ENCODE data around the gene TAF4. TPM values are rescaled to one million over a fixed set of nuclear protein-coding genes. Genes with fewer than 3 reads are reported as not detected.
"Not testable (repeated sequence)": the region's sequence is repeated elsewhere in the genome, so short reads cannot be mapped to it uniquely, and the experiment has no call there.

TAF4 gene
- 3.3 and 19.9 TPM in 2 replicates for total RNA-seq

- DNase-seq (ENCODE audit: low read depth) = no peak
Observed at GRCh38 chr20:62065674-62066338, at the start of gene TAF4. TSS of gene TAF4 (minus strand) at chr20:62065881. CDS start at chr20:62065810, 71 bp downstream.

GRCh38 chr20:62114894-62115293, 49.2 kb upstream of the TAF4 start:
- no peak for DNase-seq (ENCODE audit: low read depth)

- no peak for DNase-seq (ENCODE audit: low read depth)
Observed at GRCh38 chr20:62112368-62112767, 46.7 kb upstream of the TAF4 start.

- DNase-seq (ENCODE audit: low read depth) = no peak
Observed at GRCh38 chr20:62111148-62111547, 45.5 kb upstream of the TAF4 start.

- DNase-seq (ENCODE audit: low read depth) = no peak
Observed at GRCh38 chr20:62105592-62105991, 39.9 kb upstream of the TAF4 start.

GRCh38 chr20:62104791-62105345, 39.2 kb upstream of the TAF4 start:
- no peak for DNase-seq (ENCODE audit: low read depth)

- no peak for DNase-seq (ENCODE audit: low read depth)
Observed at GRCh38 chr20:62104234-62104789, 38.6 kb upstream of the TAF4 start.

GRCh38 chr20:62103508-62104233, 38.0 kb upstream of the TAF4 start:
- DNase-seq (ENCODE audit: low read depth) = no peak

- DNase-seq (ENCODE audit: low read depth) = no peak
Observed at GRCh38 chr20:62101078-62101477, 35.4 kb upstream of the TAF4 start.

- no peak for DNase-seq (ENCODE audit: low read depth)
Observed at GRCh38 chr20:62097881-62098407, 32.3 kb upstream of the TAF4 start.

GRCh38 chr20:62096421-62097380, 31.0 kb upstream of the TAF4 start:
- no peak for DNase-seq (ENCODE audit: low read depth)

- DNase-seq (ENCODE audit: low read depth) = no peak
Observed at GRCh38 chr20:62089393-62089792, 23.7 kb upstream of the TAF4 start.

- DNase-seq (ENCODE audit: low read depth) = peak; percentile 84
Observed at GRCh38 chr20:62088258-62089127, 22.8 kb upstream of the TAF4 start.

- DNase-seq (ENCODE audit: low read depth) = no peak
Observed at GRCh38 chr20:62087632-62088031, 22.0 kb upstream of the TAF4 start.

- no peak for DNase-seq (ENCODE audit: low read depth)
Observed at GRCh38 chr20:62087227-62087626, 21.5 kb upstream of the TAF4 start.

- DNase-seq (ENCODE audit: low read depth) = no peak
Observed at GRCh38 chr20:62085206-62085605, 19.5 kb upstream of the TAF4 start.

- DNase-seq (ENCODE audit: low read depth) = not testable (repeated sequence)
Observed at GRCh38 chr20:62084224-62084623, 18.5 kb upstream of the TAF4 start.

GRCh38 chr20:62083312-62083711, 17.6 kb upstream of the TAF4 start:
- no peak for DNase-seq (ENCODE audit: low read depth)

GRCh38 chr20:62080249-62080990, 14.7 kb upstream of the TAF4 start:
- no peak for DNase-seq (ENCODE audit: low read depth)

GRCh38 chr20:62079166-62079565, 13.5 kb upstream of the TAF4 start:
- DNase-seq (ENCODE audit: low read depth) = no peak

Measured in renal cortical epithelial cell (primary cell).